ENCODE measurements around the gene DIO2.
A peak's percentile ranks its signal among the peaks of the same experiment; 100 is the strongest.

DIO2 gene

GRCh38 chr14:80211153-80212022, at the start of gene DIO2:
Gene DIO2, minus strand, starts transcription at chr14:80211504. Its CDS starts 32 bp downstream, at chr14:80211472.
- no peak for FAIRE-seq
- no peak for DNase-seq (ENCODE audit: insufficient read length, low spot score)

- DNase-seq (ENCODE audit: insufficient read length, low spot score) (no peak), FAIRE-seq (no peak)
These were observed 49.3 kb upstream of the DIO2 start for GRCh38 chr14:80260645-80261044.

GRCh38 chr14:80239631-80240030, 28.3 kb upstream of the DIO2 start:
- FAIRE-seq = no peak

GRCh38 chr14:80237143-80237542, 25.8 kb upstream of the DIO2 start:
- DNase-seq (ENCODE audit: insufficient read length, low spot score) (no peak), FAIRE-seq (no peak)

More at GRCh38 chr14:80239631-80240030, 28.3 kb upstream of the DIO2 start:
- DNase-seq (ENCODE audit: insufficient read length, low spot score) = no peak

GRCh38 chr14:80233470-80234089, 22.3 kb upstream of the DIO2 start:
- FAIRE-seq = no peak
- DNase-seq (ENCODE audit: insufficient read length, low spot score) = no peak

GRCh38 chr14:80231702-80232101, 20.4 kb upstream of the DIO2 start:
- no peak for FAIRE-seq
- DNase-seq (ENCODE audit: insufficient read length, low spot score) = no peak

GRCh38 chr14:80223696-80224465, 12.6 kb upstream of the DIO2 start:
- DNase-seq (ENCODE audit: insufficient read length, low spot score) (no peak), FAIRE-seq (no peak)

GRCh38 chr14:80216818-80217217, 5.5 kb upstream of the DIO2 start:
- DNase-seq (ENCODE audit: insufficient read length, low spot score) (no peak), FAIRE-seq (no peak)

- DNase-seq (ENCODE audit: insufficient read length, low spot score) = no peak
- no peak for FAIRE-seq
These were observed 4.7 kb upstream of the DIO2 start for GRCh38 chr14:80215756-80216581.

GRCh38 chr14:80215081-80215480, 3.8 kb upstream of the DIO2 start:
- DNase-seq (ENCODE audit: insufficient read length, low spot score) (no peak), FAIRE-seq (no peak)

- FAIRE-seq (peak; percentile 16), DNase-seq (ENCODE audit: insufficient read length, low spot score) (peak; percentile 41)
These were observed 2.3 kb upstream of the DIO2 start for GRCh38 chr14:80213602-80214001.

GRCh38 chr14:80212023-80212397, 706 bp upstream of the DIO2 start:
- DNase-seq (ENCODE audit: insufficient read length, low spot score) (no peak), FAIRE-seq (no peak)

- FAIRE-seq (peak; percentile 40), DNase-seq (ENCODE audit: insufficient read length, low spot score) (no peak)
These were observed 2.8 kb downstream of the DIO2 start for GRCh38 chr14:80208461-80208860.

GRCh38 chr14:80206351-80207080, 4.8 kb downstream of the DIO2 start:
- no peak for DNase-seq (ENCODE audit: insufficient read length, low spot score)
- FAIRE-seq = no peak

GRCh38 chr14:80202888-80203562, 8.3 kb downstream of the DIO2 start:
- no peak for DNase-seq (ENCODE audit: insufficient read length, low spot score)
- no peak for FAIRE-seq

GRCh38 chr14:80200093-80200492, 11.2 kb downstream of the DIO2 start:
- FAIRE-seq (no peak), DNase-seq (ENCODE audit: insufficient read length, low spot score) (no peak)

- FAIRE-seq (no peak), DNase-seq (ENCODE audit: insufficient read length, low spot score) (no peak)
These were observed 22.7 kb downstream of the DIO2 start for GRCh38 chr14:80188571-80188970.

GRCh38 chr14:80186301-80186800, 25.0 kb downstream of the DIO2 start:
- DNase-seq (ENCODE audit: insufficient read length, low spot score) (no peak), FAIRE-seq (no peak)

GRCh38 chr14:80176893-80177292, 34.4 kb downstream of the DIO2 start:
- no peak for FAIRE-seq
- no peak for DNase-seq (ENCODE audit: insufficient read length, low spot score)
